CD4-positive, alpha-beta T cell treated with Interleukin-6 at 100 ng/mL for 8 hours (primary cell): ENCODE measurements around the gene COL13A1.

Source experiments
- DNase-seq: peaks from one replicate; pipeline ENCODE4 v3.0.0-alpha.2; 2020; ENCODE audit warnings: mixed read lengths, low spot score

The COL13A1 gene

DNA sequence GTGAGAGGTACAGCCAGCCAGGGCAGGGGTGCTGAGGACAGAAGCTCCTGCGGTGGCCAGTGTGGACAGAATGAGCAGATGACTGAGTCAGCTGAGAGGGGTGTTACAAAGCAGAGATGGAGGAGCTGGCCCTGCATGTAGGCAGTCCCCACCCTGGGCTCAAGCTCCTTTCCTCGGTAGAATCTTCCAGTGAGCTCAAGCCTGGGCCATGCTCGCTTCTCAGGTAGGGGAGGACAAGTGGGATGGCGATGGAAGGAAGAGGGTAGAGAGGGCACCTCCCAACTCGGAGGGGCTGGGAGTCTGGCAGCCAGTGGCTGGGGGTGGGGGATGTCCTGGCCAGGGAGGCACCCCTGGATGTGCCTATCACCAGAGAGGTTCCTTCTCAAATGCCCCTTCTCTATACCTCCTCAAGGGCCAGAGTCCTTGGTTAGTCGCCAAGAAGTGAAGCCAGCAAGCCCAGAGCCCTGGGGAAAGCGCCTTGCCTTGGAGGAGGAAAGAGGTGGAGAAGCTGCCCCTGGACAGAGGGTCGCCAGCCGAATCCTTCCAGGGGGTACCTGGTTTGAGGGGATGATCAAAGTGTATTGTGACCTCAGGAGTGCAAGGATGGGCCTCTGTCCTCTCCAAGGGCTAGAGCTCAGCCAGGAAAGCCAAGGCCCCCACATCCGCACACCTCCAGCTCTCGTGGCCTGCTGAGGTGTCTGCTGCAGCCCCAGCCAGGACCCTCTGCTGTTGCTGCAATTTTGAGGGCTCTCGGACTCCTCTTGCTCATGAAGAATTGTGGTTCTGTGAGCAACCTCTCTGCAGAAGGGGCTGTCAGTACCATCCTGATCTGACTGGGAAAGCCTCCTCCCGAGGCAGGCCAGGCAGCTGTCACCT, 162.4 kb downstream of the COL13A1 start:
- no peak for DNase-seq

DNA sequence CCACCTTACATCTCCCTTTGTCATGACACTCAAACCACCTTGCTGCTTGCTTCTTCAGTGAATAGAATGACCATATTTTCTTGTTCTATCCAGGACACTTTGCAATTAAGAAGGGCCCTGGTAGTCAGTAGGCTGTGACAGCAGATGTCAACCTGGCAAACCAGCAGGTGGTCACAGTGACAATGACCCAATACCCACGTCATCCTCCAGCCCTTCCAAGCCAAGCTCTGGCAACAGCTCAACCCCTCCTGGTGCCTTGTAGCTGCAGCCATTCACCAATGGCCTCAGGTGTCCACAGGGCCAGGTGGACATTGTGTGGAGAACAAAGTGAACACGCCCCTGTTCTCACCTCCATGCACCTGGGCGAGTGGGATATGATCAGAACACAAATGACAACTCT, 163.4 kb downstream of the COL13A1 start:
- DNase-seq, result no peak

DNA sequence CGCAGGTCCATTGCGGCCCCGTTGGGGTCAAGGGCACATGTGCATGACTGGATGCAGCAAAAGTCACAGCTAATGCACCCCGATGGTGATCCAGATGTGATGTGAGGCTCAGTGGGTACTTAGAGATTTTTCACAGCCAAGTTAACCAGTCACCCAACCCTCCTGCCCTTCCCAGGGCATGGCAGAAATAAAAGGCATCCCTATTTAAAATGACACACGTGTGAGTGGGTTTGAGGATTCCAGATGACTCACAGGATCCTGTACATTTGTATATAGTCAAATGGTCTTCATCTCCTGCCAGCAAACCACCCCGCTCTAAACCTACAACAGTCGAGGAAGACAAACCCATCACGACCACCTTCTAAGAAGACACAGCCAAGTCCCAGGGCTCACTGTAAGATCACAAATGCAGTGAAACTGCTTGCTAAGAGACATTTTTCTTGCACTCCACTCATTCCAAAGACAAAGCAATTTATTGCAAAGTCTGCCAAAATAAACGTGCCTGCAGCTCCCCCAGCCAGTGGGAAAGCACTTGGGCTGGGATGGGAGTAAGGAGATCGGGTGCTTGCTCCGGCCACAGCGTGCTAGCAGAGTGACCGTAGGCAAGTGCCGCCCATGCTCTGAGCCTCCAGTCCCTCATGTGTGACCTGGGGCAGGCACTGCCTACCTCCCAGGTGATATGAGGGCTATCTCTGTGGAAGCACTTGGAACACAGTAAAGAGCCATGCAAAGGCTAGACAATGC, 164.4 kb downstream of the COL13A1 start:
- DNase-seq, result no peak

DNA sequence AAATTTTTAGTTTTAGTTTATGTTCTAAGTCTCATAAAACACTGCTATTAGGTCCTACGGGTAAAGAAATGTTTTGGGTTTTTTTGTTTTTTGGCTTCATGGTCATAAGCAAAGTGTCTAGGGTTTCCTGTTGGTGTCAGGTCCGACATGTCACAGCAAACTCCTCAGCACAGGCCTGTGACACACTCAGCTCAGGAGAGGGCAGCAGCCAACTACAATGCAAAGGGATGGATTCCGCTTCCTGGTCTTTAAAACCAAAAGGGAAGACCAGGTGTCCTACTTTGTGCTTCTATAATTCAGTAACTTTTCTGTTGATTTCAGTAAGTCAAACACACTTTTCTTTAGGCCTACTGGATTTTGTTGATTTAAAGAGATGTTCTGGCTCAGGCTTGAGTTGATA, 167.1 kb downstream of the COL13A1 start:
- no peak for DNase-seq

DNA sequence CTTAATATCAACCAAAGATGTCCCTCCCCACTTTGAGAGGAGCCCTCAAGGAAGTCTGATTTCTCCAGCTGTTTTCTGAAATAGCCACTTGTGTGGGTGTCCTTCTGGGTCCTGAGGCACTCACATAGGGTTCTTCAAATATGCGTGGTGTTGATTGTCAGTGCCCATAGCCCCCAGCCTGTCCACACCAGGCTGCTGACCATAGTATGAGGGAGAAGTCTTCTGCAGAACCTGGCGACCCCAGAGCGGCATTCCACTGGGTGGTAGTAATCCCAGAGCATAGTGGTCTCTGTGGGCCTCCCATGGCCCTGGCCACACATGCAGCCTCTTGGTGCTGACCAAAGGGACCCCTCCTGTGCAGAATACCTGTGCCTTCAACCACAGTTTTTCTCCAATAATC, 168.3 kb downstream of the COL13A1 start:
- no peak for DNase-seq

DNA sequence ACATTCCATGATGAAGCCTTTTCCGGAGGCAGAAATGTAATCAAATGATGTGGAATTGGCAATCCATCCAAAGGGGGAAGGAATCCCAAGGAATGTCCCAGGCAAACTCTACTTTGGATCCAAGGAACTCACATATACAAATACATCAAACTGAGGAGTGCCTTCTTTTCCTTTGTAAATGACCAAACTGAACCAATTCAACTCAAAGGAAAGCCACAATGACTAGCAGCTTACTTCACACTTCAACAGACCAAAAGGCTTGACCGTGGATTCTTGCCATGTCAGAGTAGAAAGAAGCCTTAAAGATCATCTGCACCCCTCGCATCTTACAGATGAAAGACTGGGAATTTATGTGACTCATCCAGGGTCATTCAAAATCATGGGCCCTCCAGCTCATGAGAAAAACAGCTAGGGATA, 171.3 kb downstream of the COL13A1 start:
- DNase-seq, result no peak

DNA sequence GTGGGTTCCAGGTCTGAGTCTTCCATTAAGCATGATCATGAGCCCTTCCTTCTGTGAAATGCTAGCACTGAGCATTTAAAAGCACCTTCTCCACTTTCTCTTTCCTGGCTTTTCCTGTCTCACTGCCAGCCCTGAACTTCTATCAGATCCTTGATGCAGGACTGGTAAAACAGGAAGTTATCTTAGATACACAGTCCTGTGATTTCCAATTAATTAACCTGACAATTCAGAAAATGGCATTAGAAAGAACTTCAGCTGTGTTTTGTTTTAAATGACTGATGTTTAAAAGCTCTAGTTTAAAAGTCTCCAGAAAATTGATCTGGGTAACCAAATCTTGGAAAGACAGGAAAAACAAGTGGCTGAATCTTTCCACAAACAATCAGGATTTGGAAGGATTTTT, 172.0 kb downstream of the COL13A1 start:
- no peak for DNase-seq

DNA sequence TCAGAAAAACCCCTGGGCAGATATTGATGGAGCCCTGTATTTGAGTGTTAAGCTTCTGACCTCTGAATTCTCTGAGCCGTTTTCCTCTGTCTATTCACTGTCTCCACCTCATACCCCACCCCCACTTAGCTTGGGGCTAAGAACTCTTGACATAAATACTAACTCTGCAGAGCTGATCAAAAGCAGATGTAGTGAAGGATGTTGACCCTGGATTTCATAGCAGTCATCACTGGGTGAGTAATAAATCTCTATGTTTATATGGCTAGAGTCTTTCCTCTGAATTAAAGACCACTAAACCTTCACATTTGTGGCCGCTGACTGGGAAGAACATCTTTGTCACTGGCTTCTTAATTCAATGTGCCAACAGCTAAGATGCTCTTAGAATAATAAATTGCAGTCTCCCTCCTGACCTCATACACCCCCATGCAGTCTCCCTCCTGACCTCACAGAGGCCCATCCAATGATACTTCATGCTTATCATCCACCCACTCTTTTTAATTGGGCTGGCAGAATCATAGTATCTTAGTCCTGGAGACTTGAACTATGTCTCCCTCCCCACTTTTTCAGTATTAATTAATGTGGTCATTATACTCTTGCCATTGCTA, 172.9 kb downstream of the COL13A1 start:
- no peak for DNase-seq

DNA sequence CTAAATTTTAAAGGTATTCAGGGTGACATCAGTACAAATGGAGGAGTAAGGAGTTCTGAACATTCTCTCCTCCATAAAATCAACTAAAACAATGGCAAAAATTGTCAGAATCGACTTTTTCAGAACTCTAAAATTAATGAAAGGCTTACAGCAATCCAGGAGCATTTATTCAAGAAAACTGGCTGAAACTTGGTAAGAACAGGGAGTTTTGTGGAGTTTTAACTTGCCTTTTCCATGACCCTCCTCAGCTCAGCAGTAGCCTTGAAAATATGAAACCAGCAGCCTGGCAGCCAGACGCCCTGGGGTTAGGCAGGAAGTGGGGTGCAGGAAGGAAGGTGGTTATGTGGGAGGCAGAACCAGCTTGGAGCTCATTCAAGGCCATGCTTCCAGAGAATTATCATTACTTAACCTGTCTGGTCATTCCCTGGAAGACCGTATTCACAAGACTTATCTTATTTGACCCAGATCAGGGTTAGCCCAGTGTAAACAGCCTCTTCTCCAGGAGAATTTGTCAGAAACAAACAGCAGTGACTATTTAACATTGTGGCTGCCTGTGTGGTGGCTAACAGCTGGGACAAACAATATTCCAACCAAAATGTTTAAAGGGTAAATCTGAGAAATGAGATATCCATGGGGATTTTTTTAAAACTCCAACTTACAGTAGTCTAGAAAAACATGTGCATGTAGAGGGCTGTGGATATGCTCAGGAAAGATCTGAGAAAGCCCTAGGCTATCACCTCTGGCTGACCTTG, 175.3 kb downstream of the COL13A1 start:
- DNase-seq, result no peak

DNA sequence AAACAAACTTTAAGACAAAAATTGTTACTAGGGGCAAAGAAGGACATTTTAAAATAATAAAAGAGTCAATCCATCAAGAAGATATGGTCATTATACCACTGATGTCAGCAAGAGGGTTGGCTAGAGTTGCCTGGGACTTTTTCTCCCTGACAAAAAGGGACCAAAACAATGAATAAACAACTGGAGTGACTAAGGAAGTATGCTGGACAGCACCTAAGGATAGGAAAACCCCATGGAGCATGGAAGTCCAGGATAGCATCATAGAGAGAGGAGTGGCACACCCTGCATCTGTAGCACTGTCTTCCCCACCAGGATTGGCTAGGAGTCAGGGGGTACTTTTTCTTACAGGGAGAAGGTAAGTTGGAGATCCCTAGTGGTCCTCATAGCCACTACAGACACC, 177.5 kb downstream of the COL13A1 start:
- no peak for DNase-seq

DNA sequence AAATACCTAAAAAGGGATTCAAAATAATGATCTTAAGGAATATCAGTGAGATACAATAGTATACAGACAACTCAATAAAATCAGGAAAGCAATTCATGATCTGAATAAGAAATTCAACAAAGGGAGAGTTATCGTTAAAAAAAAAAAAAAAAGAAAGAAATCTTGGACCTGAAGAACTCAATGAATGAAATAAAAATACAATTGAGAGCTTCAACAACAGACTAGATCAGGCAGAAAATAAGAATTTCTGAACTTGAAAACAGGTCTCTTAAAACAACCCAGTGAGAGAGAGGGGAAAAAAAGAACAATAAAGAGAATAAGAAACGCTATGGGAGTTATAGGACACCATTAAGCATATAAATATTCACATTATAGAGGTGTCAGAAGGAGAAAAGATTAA, 179.0 kb downstream of the COL13A1 start:
- DNase-seq, result no peak

DNA sequence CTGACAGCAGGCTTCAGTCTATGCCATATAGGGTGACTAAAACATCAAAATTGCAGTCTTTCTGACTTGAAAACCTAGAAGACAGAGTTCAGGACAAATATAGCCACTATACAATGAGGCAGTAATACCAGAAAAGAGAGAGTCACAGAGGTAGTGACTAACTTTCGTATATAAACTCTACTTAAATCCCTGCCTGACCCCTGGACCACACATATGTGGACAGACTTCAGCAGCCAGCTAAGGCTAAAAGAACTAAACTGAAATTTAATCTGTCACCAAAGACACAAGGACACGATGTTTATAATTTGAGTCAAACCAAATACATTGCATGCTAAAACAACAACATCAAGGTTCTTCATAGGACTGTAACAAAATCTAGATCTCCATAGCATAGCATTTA, 186.4 kb downstream of the COL13A1 start:
- no peak for DNase-seq

DNA sequence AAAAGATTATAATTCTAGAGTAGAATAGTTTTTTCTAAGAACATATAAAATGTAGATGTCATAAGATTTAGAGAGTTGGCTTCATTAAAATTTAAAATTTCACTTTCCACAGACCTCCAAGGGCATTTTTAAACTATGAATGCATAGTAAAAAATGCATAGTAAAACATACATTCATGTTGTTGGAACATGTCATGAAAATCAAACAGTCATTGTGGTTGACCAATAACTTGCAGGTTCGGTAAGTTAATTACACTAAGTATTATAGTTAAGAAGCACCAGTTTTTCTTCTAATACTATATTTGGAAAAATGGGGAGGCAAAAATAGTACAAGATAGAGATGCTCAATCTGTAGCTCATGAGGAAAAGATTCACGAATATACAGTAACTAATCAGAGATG, 189.4 kb downstream of the COL13A1 start:
- DNase-seq, result no peak

DNA sequence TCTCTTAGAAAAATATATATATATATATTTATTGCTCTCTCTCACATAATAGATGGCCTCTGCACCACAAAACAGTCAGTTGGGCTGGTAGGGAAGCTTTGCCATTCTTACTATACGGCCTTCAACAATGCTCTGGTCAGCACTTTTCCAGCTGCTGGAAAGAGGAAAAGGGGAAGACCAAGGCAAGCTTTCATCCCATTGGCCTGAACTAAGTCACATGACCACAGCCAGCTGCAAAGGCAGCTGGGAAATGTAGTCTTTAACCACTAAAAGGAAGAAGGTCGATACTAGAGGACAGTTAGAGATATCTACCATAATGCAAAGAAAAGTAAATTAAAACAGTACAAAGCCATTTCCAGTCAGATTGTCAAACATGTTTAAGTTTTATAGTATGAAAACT, 192.6 kb downstream of the COL13A1 start:
- DNase-seq, result no peak

DNA sequence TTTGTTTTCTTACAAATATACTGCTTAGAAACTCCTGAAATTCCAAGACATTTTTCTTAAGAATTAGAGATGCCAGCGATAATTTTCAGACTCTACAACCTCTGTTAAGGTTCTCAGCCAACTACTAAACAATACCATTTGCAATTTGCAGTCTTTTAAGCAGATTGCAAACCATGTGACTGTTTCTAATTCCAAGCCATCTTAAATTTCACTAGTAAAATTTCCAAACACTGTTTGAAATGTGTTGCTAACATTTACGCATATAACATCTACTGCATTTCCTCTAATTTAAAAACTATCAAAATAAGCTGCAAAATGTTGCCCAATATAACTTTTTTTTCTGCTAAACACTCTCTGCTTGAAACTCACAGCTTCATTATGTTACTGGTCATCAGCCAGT, 194.9 kb downstream of the COL13A1 start:
- DNase-seq, result no peak

DNA sequence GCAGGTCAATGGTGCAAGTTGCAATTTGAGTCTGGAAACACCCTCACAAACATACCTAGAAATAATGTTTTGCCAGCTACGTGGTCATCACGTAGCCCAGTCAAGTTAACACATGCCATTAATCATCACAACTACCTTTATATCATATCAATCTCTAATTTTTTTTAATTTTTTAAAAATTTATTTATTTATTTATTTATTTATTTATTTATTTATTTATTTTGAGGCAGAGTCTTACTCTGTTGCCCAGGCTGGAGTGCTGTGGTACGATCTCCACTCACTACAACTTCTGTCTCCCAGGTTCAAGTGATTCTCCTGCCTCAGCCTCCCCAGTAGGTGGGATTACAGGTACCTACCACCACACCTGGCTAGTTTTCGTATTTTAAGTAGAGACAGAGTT, 198.6 kb downstream of the COL13A1 start:
- no peak for DNase-seq

DNA sequence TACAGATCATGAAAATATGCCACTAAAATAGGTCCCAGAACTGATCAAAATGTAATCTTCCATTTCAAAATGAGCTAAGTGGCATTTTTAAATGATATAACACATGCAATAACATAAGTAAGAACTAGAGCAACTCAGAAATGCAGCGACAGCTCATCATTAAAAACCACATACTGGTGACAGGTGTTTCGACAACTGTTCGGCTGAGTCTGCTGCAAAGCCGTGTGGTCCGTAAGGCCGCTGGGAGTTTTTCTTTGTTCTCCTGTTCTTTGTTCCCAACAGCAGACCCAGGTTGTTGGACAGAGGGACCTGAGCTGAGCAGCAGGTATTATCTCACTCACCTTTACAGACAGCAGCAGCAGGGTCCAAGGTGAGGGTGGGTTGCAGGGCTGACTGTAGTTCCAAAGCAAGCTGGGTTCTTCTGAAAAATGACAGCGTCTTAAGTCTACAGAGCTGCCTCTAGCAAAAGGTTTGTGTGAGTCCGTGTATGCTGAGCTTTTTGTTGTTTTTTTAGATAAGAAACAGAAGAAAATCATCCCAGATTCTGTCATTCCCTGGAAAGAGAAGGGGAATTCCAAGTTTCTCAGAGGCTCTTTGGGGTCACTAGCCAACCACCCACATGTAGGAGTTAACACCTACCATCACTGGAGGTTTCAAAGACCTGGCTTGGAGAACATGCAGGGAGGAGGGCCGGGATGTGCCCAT, 205.6 kb downstream of the COL13A1 start:
- DNase-seq, result no peak
